NB4 (cell line): ENCODE data around the gene PERCC1.

Experiments
- CTCF ChIP-seq: IDR thresholded peaks from one replicate; pipeline ENCODE4 v1.5.1; 2012; ENCODE audit warnings: low read depth, low read length
- POLR2A ChIP-seq: IDR thresholded peaks from 2 replicates; pipeline ENCODE4 v1.6.1; 2011; ENCODE audit warnings: mild to moderate bottlenecking; ENCODE audit not compliant: insufficient read length; ENCODE audit errors: extremely low read depth

- TF ChIP-seq POLR2A, result no peak
- no peak for TF ChIP-seq CTCF
Observed at GRCh38 chr16:1425616-1426370, 5.1 kb upstream of the PERCC1 start.
